ENCODE data around the gene SLC2A4RG. TPM values are rescaled to one million over a fixed set of nuclear protein-coding genes. Genes with fewer than 3 reads are reported as not detected.

SLC2A4RG gene
- total and polyA plus RNA-seq, 2 of the 13 experiments (the other 11 are each of a cell fraction or from before 2014, with no cell fraction given): 91.4 to 95.9 TPM

DNA sequence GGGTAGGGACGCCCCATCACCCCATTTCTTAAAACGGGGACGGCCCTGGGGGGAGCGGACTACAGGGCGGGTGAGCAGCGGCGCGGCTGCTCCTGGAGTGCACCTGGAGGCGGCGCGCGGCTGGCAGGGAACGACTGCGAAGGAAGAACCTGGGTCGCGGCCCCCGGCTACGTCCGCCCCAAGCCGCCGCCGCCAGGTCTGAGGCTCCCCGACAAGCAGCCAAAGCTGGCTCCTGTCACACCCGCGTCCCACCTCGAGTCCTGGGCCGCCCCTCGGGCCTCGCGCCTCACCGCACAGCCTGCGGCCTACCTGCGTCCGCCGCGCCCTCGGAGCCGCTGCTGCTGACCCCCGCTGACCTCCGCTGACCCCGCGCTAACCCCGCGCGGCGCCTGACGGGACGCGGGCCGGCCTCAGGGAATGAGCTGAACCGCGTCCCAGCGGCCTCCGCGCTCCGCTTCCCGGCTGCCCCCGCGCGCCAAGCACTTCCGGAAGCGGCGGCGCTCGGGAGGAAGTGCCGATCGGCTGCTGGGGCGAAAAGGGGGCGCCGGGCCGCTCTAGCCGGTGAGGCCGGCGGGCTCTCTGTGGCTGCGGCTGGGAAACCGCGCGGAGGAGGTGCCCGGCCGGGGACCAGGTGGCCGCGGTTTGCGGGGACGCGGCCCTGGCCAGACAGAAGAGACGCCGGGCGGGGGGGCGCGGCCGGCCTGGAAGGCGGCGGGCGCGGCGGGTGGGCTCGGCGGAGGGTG lies 31.8 kb upstream of the SLC2A4RG start, which contains the start of the genes ARFRP1 and ZGPAT (continued):
- TF ChIP-seq IRX3 (CRISPR knock-in tag; IDR thresholded peaks at IDR 0.05; ENCODE audit: borderline replicate concordance, low read depth) (peak; percentile 98), ZNF24 (IDR thresholded peaks at IDR 0.05) (no peak), MBD4 (IDR thresholded peaks at IDR 0.05; ENCODE audit: borderline replicate concordance, low read length) (no peak), ZNF264 (CRISPR knock-in tag; IDR thresholded peaks at IDR 0.05) (peak; percentile 19; the same call in 1 of the 2 replicates), MAFF (IDR thresholded peaks at IDR 0.05; ENCODE audit: low read depth, low read length) (no peak; the same call in 1 of the 2 replicates), ZFP36L2 (CRISPR knock-in tag; IDR thresholded peaks at IDR 0.05) (peak; percentile 93), FOXA3 (CRISPR knock-in tag; IDR thresholded peaks at IDR 0.05) (peak; percentile 83), MZF1 (CRISPR knock-in tag; IDR thresholded peaks at IDR 0.05; ENCODE audit: borderline replicate concordance) (no peak), CC2D1A (CRISPR knock-in tag; IDR thresholded peaks at IDR 0.05) (no peak), DNMT1 (CRISPR knock-in tag; IDR thresholded peaks at IDR 0.05) (peak; percentile 89; the same call in 1 of the 2 replicates), NFYC (CRISPR knock-in tag; IDR thresholded peaks at IDR 0.05) (peak; percentile 57; the same call in 1 of the 2 replicates), FOXK2 (IDR thresholded peaks at IDR 0.05) (no peak), PHF20 (CRISPR knock-in tag; IDR thresholded peaks at IDR 0.05) (peak; percentile 99), FOXK1 (CRISPR knock-in tag; IDR thresholded peaks at IDR 0.05; ENCODE audit: borderline replicate concordance, low read depth) (peak; percentile 97), ZNF782 (CRISPR knock-in tag; IDR thresholded peaks at IDR 0.05; ENCODE audit: borderline replicate concordance) (peak; percentile 64; the same call in 1 of the 2 replicates), ZNF160 (CRISPR knock-in tag; IDR thresholded peaks at IDR 0.05) (peak; percentile 94), ZNF367 (CRISPR knock-in tag; IDR thresholded peaks at IDR 0.05; ENCODE audit: borderline replicate concordance) (no peak), KLF9 (CRISPR knock-in tag; IDR thresholded peaks at IDR 0.05; ENCODE audit: low read depth) (peak; percentile 74; the same call in 1 of the 2 replicates), CBX1 (IDR thresholded peaks at IDR 0.05; ENCODE audit: low read depth) (peak; percentile 86)
- TF ChIP-seq, protein P1, sequence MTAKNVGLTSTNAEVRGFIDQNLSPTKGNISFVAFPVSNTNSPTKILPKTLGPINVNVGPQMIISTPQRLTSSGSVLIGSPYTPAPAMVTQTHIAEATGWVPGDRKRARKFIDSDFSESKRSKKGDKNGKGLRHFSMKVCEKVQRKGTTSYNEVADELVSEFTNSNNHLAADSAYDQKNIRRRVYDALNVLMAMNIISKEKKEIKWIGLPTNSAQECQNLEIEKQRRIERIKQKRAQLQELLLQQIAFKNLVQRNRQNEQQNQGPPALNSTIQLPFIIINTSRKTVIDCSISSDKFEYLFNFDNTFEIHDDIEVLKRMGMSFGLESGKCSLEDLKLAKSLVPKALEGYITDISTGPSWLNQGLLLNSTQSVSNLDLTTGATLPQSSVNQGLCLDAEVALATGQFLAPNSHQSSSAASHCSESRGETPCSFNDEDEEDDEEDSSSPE (CRISPR knock-in tag; IDR thresholded peaks at IDR 0.05): peak; percentile 91
- TF ChIP-seq, protein P2, sequence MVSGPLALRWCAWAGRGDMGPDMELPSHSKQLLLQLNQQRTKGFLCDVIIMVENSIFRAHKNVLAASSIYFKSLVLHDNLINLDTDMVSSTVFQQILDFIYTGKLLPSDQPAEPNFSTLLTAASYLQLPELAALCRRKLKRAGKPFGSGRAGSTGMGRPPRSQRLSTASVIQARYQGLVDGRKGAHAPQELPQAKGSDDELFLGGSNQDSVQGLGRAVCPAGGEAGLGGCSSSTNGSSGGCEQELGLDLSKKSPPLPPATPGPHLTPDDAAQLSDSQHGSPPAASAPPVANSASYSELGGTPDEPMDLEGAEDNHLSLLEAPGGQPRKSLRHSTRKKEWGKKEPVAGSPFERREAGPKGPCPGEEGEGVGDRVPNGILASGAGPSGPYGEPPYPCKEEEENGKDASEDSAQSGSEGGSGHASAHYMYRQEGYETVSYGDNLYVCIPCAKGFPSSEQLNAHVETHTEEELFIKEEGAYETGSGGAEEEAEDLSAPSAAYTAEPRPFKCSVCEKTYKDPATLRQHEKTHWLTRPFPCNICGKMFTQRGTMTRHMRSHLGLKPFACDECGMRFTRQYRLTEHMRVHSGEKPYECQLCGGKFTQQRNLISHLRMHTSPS (CRISPR knock-in tag; IDR thresholded peaks at IDR 0.05; ENCODE audit: low read depth): 0 out of 2 replicates have a peak, but pooled peaks have one; percentile 52
- TF ChIP-seq, protein P3, sequence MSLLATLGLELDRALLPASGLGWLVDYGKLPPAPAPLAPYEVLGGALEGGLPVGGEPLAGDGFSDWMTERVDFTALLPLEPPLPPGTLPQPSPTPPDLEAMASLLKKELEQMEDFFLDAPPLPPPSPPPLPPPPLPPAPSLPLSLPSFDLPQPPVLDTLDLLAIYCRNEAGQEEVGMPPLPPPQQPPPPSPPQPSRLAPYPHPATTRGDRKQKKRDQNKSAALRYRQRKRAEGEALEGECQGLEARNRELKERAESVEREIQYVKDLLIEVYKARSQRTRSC (CRISPR knock-in tag; IDR thresholded peaks at IDR 0.05; ENCODE audit: low read depth): no peak; the same call in 1 of the 2 replicates
- TF ChIP-seq, protein P4, sequence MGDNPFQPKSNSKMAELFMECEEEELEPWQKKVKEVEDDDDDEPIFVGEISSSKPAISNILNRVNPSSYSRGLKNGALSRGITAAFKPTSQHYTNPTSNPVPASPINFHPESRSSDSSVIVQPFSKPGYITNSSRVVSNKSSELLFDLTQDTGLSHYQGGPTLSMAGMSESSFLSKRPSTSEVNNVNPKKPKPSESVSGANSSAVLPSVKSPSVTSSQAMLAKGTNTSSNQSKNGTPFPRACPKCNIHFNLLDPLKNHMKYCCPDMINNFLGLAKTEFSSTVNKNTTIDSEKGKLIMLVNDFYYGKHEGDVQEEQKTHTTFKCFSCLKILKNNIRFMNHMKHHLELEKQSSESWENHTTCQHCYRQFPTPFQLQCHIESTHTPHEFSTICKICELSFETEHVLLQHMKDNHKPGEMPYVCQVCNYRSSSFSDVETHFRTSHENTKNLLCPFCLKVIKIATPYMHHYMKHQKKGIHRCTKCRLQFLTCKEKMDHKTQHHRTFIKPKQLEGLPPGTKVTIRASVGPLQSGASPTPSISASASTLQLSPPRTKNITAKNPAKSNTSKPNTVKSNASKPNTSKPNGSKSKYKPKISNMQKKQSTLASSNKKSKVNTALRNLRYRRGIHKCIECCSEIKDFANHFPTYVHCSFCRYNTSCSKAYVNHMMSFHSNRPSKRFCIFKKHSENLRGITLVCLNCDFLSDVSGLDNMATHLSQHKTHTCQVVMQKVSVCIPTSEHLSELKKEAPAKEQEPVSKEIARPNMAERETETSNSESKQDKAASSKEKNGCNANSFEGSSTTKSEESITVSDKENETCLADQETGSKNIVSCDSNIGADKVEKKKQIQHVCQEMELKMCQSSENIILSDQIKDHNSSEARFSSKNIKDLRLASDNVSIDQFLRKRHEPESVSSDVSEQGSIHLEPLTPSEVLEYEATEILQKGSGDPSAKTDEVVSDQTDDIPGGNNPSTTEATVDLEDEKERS (CRISPR knock-in tag; IDR thresholded peaks at IDR 0.05): peak; percentile 47; the same call in 1 of the 2 replicates

All from HepG2 (cell line).